MCF 10A (cell line): Measurements from ENCODE around the gene IFI44. TPM values are rescaled to one million over a fixed set of nuclear protein-coding genes. Genes with fewer than 3 reads are reported as not detected.

Source experiments
- BruUV-seq: library from RNA; stranded (reverse); fragments of 400-500 nt; replicated peaks from 2 replicates; lab custom pipeline; 2021; lab: Mats Ljungman, UMichigan
- CTCF ChIA-PET: fragments of 300-600 bp; sonication (Branson Sonifier 250); formaldehyde crosslinking; extraction: SDS; loops from one replicate; lab custom pipeline; 2021; ENCODE audit warnings: antibody characterized with exemption, inconsistent platforms; lab: Yijun Ruan, JAX
- POLR2A ChIA-PET: fragments of 300-600, 350-650 bp; sonication (Branson Sonifier 250); formaldehyde crosslinking; extraction: SDS; loops from one replicate; lab custom pipeline; 2020; ENCODE audit warnings: antibody characterized with exemption, inconsistent platforms; lab: Yijun Ruan, JAX
- DNase-seq: peaks from one replicate; pipeline ENCODE4 v3.0.0-alpha.2; 2018; ENCODE audit not compliant: unreplicated experiment
- H3K27ac Mint-ChIP-seq: one replicate; pipeline ENCODE4 v1.8.0; 2022; ENCODE audit warnings: mild to moderate bottlenecking, low read depth, mixed read lengths; ENCODE audit not compliant: unreplicated experiment
- H3K27me3 Mint-ChIP-seq: one replicate; pipeline ENCODE4 v1.8.0; 2022; ENCODE audit warnings: mixed read lengths; ENCODE audit not compliant: insufficient read depth, unreplicated experiment
- H3K36me3 Mint-ChIP-seq: one replicate; pipeline ENCODE4 v1.8.0; 2022; ENCODE audit warnings: mild to moderate bottlenecking, moderate library complexity, mixed read lengths; ENCODE audit not compliant: insufficient read depth, unreplicated experiment
- H3K4me1 Mint-ChIP-seq: one replicate; pipeline ENCODE4 v1.8.0; 2022; ENCODE audit warnings: mixed read lengths; ENCODE audit not compliant: insufficient read depth, unreplicated experiment
- H3K4me3 Mint-ChIP-seq: one replicate; pipeline ENCODE4 v1.8.0; 2022; ENCODE audit warnings: mild to moderate bottlenecking, moderate library complexity, mixed read lengths; ENCODE audit not compliant: unreplicated experiment
- H3K9me3 Mint-ChIP-seq: one replicate; pipeline ENCODE4 v1.8.0; 2022; ENCODE audit warnings: mixed read lengths; ENCODE audit not compliant: unreplicated experiment
- intact Hi-C: fragments of 100-400 bp; cut with micrococcal nuclease; formaldehyde crosslinking; loops from 2 replicates; pipeline ENCODE4 v1.14.1; 2022
- total RNA-seq: library from RNA; stranded (reverse); gene quantifications from 2 replicates; pipeline ENCODE4 v1.2.3, GENCODE V29; 2022
- TF ChIP-seq, protein P1 (sequence below): fragments of 200-600 bp; IDR thresholded peaks from one replicate; pipeline ENCODE4 v1.8.0; 2022; ENCODE audit warnings: antibody characterized with exemption, mild to moderate bottlenecking; ENCODE audit not compliant: unreplicated experiment

Gene IFI44
- total RNA-seq, 1 experiment from 2014 or later = 7.5 TPM

DNA sequence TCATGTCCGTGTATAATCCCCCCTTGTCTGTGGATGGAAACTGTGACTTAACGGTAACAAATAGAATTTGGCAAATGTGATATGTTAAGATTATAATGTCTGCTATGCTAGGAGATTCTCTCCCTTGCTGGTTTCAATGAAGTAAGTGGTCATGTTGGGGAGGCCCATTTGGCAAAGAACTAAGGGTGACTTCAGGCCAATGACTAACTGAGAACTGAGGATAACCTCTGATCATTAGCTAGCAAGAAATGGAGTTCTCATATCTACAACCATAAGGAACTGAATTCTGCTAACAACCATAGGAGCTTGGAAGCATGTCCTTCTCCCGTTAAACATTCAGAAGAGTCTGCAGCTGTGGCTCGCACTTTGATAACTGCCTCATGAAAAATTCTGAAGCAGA lies 27.1 kb upstream of the IFI44 start:
- H3K4me1 Mint-ChIP-seq = peaks cover 29% of the 10 kb centered on the region
- TF ChIP-seq, protein P1, sequence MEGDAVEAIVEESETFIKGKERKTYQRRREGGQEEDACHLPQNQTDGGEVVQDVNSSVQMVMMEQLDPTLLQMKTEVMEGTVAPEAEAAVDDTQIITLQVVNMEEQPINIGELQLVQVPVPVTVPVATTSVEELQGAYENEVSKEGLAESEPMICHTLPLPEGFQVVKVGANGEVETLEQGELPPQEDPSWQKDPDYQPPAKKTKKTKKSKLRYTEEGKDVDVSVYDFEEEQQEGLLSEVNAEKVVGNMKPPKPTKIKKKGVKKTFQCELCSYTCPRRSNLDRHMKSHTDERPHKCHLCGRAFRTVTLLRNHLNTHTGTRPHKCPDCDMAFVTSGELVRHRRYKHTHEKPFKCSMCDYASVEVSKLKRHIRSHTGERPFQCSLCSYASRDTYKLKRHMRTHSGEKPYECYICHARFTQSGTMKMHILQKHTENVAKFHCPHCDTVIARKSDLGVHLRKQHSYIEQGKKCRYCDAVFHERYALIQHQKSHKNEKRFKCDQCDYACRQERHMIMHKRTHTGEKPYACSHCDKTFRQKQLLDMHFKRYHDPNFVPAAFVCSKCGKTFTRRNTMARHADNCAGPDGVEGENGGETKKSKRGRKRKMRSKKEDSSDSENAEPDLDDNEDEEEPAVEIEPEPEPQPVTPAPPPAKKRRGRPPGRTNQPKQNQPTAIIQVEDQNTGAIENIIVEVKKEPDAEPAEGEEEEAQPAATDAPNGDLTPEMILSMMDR = no peak
- H3K9me3 Mint-ChIP-seq = peaks cover 11% of the 10 kb centered on the region
- intact Hi-C loops = no loop called here
- ChIA-PET POLR2A (interaction anchor here (0.6 to 1.4 kb wide), 4 partner anchors 12 to 644 kb away, joined by 3 to 4 read pairs (median 3); partner anchors contain the start of gene IFI44), CTCF (interaction anchor here (0.5 to 4.2 kb wide), 5 partner anchors 11 to 493 kb away, joined by 3 to 43 read pairs (median 4); no protein-coding TSS in a partner anchor)
- no peak overlapping the region for H3K4me3 Mint-ChIP-seq
- peaks cover 7% of the 10 kb centered on the region for H3K36me3 Mint-ChIP-seq
- no TSS peak for BruUV-seq
- DNase-seq = no peak
- no peaks in the 10 kb centered on the region for H3K27me3 Mint-ChIP-seq
- no peak overlapping the region for H3K27ac Mint-ChIP-seq

DNA sequence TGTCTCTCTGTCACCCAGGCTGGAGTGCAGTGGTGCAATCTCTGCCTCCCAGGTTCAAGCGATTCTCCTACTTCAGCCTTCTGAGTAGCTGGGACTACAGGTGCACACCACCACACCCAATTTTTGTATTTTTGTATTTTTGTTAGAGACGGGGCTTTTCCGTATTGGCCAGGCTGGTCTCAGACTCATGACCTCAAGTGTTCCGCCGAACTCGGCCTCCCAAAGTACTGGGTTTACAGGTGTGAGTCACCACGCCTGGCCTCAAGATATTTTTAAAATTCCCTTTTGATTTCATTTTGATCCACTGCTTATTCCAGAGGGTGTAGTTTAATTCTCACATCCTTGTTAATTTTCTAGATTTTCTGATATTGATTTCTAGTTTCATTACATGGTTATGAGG lies 25.6 kb upstream of the IFI44 start:
- CTCF ChIA-PET = interaction anchor here (0.6 to 1.1 kb wide), 3 partner anchors 16 to 52 kb away, joined by 3 read pairs; no protein-coding TSS in a partner anchor
- H3K27ac Mint-ChIP-seq = no peak overlapping the region
- H3K36me3 Mint-ChIP-seq = peaks cover 7% of the 10 kb centered on the region
- H3K9me3 Mint-ChIP-seq = peaks cover 11% of the 10 kb centered on the region
- intact Hi-C loops = no loop called here
- TF ChIP-seq, protein P1 = no peak
- POLR2A ChIA-PET = interaction anchor here (1.0 kb wide), 1 partner anchor 58 kb away, joined by 3 read pairs; no protein-coding TSS in a partner anchor
- H3K27me3 Mint-ChIP-seq = no peaks in the 10 kb centered on the region
- H3K4me1 Mint-ChIP-seq = peaks cover 23% of the 10 kb centered on the region
- DNase-seq = no peak
- BruUV-seq = no TSS peak
- H3K4me3 Mint-ChIP-seq = no peak overlapping the region

DNA sequence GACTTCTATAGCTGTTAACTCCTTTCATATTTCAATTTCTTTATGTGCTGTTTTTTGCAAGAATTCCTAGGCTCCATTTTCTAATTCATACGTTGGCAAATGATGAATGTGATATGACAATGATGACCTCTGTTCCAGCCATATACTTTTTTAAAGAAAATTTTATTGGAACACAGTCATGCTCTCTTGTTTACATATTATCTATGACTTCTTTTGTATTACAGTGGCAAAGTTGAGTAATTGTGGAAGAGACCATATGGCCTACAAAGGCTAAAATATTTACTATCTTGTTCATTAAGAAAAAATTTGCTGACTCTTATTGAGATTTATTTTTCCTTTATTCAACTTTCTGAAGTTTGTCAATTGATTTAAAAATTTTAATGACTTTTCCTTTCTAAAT lies 22.3 kb upstream of the IFI44 start:
- TF ChIP-seq, protein P1 = no peak
- intact Hi-C loops = no loop called here
- H3K9me3 Mint-ChIP-seq = peaks cover 11% of the 10 kb centered on the region
- no peak overlapping the region for H3K4me3 Mint-ChIP-seq
- no peak for DNase-seq
- no TSS peak for BruUV-seq
- no peaks in the 10 kb centered on the region for H3K27me3 Mint-ChIP-seq
- POLR2A ChIA-PET = interaction anchor here (1.0 kb wide), 1 partner anchor 9 kb away, joined by 3 read pairs; no protein-coding TSS in a partner anchor
- peaks cover 7% of the 10 kb centered on the region for H3K36me3 Mint-ChIP-seq
- no peak overlapping the region for H3K27ac Mint-ChIP-seq
- CTCF ChIA-PET = interaction anchor here (0.7 to 1.0 kb wide), 2 partner anchors 10 to 42 kb away, joined by 3 to 7 read pairs; no protein-coding TSS in a partner anchor
- H3K4me1 Mint-ChIP-seq = peaks cover 12% of the 10 kb centered on the region

DNA sequence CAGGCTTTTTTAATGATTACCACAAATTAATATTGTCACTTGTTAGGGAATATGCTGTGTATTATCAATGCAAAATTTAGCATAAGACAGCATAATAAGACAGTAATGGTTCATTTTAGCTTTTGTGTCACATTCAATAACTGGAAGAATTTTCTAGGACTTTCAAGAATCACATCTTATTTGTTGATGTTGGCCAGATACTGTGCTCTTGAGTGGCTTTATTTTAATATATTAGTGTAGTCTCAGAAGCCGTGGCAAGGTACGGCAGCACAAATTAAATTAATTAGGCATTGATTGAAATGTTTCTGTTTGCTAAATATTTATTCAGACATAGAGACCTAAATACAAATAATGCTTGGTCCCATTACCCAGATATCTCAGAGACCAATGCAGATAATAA lies 19.0 kb upstream of the IFI44 start:
- CTCF ChIA-PET = no interaction called here
- no peaks in the 10 kb centered on the region for H3K9me3 Mint-ChIP-seq
- no peak overlapping the region for H3K4me3 Mint-ChIP-seq
- H3K27me3 Mint-ChIP-seq = no peaks in the 10 kb centered on the region
- H3K4me1 Mint-ChIP-seq = peaks cover 5% of the 10 kb centered on the region
- no peak for DNase-seq
- H3K36me3 Mint-ChIP-seq = peaks cover 7% of the 10 kb centered on the region
- TF ChIP-seq, protein P1 = no peak
- POLR2A ChIA-PET = no interaction called here
- no TSS peak for BruUV-seq
- intact Hi-C loops = no loop called here
- H3K27ac Mint-ChIP-seq = no peak overlapping the region
